ENCODE measurements around the gene SPOP. TPM values are rescaled to one million over a fixed set of nuclear protein-coding genes. Genes with fewer than 3 reads are reported as not detected.
A peak's percentile ranks its signal among the peaks of the same experiment; 100 is the strongest.

The SPOP gene
- total and polyA plus RNA-seq, 12 donors: 39.8 to 79.9 (median 65.8) TPM

DNA sequence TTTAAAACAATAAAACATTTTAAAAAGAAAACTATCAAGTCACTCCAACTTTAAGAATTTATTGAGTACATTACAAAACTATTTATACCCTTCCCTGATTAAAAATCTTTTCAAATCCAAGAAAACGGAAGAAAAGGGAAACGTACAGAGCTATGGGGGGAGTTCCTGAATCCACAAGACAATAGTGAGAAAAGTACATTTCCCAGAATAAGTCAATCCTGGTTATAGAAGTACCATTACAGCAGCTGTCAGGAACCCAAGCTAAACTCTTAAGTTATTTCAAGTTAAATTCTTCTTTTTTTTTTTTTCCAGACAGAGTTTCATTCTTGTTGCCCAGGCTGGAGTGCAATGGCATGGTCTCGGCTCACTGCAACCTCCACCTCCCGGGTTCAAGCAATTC lies 45.7 kb downstream of the SPOP start:
- H3K27ac ChIP-seq: peak overlapping the region; percentile 57 to 89 (median 73)
- H3K4me1 ChIP-seq: peaks cover 12 to 100% (median 95%) of the 10 kb centered on the region in 9 donors
- intact Hi-C loops (cut with DNase I): loop anchor here in 1 of 10 donors (5.0 kb wide), 1 partner anchor 45 kb away; the partner anchor contains the start of gene SPOP

DNA sequence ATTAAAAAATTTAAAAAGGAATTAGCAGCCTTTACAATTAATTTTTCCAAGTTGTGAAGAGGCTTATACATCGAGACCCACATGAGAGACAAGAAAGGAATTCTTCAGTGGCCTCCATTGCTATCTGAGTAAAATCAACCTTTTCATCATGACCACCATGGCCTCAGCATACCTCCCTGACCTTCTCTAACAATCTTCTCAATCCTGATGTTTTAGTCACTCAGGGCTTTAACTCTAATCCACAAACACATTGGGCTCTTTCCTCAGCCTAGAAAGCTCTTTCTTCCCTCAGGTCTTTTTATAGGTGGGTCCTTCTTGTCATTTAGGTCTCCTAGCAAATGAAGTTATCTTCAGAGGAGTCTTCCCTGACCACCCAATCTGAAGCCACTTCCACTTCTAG lies 46.4 kb downstream of the SPOP start:
- intact Hi-C loops (cut with DNase I): loop anchor here in 1 of 10 donors (5.0 kb wide), 1 partner anchor 46 kb away; the partner anchor contains the start of gene SPOP

More for the DNA sequence above, 45.7 kb downstream of the SPOP start:
- ATAC-seq: peak in 1 of 8 donors; percentile 10
- whole genome bisulfite sequencing, 2 donors: 62 to 67% methylated on average over 4 of the region's 4 CpGs
- TF ChIP-seq, protein P1, sequence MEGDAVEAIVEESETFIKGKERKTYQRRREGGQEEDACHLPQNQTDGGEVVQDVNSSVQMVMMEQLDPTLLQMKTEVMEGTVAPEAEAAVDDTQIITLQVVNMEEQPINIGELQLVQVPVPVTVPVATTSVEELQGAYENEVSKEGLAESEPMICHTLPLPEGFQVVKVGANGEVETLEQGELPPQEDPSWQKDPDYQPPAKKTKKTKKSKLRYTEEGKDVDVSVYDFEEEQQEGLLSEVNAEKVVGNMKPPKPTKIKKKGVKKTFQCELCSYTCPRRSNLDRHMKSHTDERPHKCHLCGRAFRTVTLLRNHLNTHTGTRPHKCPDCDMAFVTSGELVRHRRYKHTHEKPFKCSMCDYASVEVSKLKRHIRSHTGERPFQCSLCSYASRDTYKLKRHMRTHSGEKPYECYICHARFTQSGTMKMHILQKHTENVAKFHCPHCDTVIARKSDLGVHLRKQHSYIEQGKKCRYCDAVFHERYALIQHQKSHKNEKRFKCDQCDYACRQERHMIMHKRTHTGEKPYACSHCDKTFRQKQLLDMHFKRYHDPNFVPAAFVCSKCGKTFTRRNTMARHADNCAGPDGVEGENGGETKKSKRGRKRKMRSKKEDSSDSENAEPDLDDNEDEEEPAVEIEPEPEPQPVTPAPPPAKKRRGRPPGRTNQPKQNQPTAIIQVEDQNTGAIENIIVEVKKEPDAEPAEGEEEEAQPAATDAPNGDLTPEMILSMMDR (IDR thresholded peaks at IDR 0.05): no peak
- H3K9me3 ChIP-seq: no peaks in the 10 kb centered on the region
- H3K27me3 ChIP-seq: no peaks in the 10 kb centered on the region
- H3K36me3 ChIP-seq: no peaks in the 10 kb centered on the region
- H3K4me3 ChIP-seq: no peak overlapping the region
- no peak for DNase-seq

DNA sequence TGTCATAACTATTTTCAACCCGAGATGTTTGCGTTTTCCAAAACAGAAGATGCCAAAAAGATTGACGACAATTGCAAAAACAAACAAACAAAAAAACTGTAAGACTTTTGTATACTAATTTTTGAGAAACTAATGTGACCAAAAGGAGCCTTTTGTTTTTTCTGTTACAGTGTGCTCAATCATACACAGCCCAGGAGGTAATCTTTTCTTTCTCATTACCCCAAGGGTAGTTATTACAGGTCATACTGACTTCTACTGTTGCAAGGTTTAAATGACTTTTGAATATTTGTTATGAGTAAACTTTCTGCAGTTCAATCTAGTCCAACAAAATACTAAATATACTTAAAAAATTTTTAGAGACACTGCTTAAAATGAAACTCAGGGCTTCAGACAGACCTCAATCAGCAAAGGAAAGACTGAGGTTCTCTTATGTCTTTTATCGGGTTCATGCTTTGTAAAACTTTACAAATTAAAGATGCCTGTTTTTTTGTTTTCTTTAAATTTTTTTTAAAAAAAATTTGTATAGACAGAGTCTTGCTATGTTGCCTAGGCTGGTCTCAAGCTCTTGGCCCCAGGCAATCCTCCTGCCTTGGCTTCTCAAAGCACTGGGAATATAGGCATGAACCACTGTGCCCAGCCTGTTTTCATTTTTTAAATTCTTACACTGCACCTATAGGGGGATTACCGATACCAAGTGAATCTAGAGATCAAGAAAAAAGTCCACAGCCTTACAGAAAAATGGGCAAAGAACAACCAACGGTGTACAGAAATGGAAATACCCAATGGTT lies 47.6 kb downstream of the SPOP start:
- Histone ChIP-seq H3K4me1 (peaks cover 14 to 96% (median 77%) of the 10 kb centered on the region in 9 donors), H3K36me3 (peaks cover 0 to 9% (median 0%) of the 10 kb centered on the region in 9 donors), H3K27ac (peak overlapping the region in 7 of 10 donors; percentile 20 to 65 (median 42)), H3K9me3 (no peaks in the 10 kb centered on the region), H3K27me3 (no peaks in the 10 kb centered on the region), H3K4me3 (no peak overlapping the region)
- TF ChIP-seq, protein P1 (IDR thresholded peaks at IDR 0.05): no peak
- ATAC-seq: no peak
- 66 to 70% methylated on average over 6 of the region's 6 CpGs for WGBS, 2 donors
- intact Hi-C loops (cut with DNase I): loop anchor here in 1 of 10 donors (5.0 kb wide), 1 partner anchor 47 kb away; the partner anchor contains the start of gene SPOP
- DNase-seq: no peak

More for the DNA sequence above, 46.4 kb downstream of the SPOP start:
- Histone ChIP-seq H3K36me3 (no peaks in the 10 kb centered on the region), H3K4me3 (no peak overlapping the region), H3K4me1 (peaks cover 14 to 100% (median 89%) of the 10 kb centered on the region in 9 donors), H3K9me3 (no peaks in the 10 kb centered on the region), H3K27ac (peak overlapping the region in 7 of 10 donors; percentile 60 to 89 (median 78)), H3K27me3 (no peaks in the 10 kb centered on the region)
- ATAC-seq (no peak), DNase-seq (no peak)
- TF ChIP-seq, protein P1 (IDR thresholded peaks at IDR 0.05): no peak
- WGBS, 2 donors: 98 to 100% methylated on average over 1 of the region's 1 CpG

DNA sequence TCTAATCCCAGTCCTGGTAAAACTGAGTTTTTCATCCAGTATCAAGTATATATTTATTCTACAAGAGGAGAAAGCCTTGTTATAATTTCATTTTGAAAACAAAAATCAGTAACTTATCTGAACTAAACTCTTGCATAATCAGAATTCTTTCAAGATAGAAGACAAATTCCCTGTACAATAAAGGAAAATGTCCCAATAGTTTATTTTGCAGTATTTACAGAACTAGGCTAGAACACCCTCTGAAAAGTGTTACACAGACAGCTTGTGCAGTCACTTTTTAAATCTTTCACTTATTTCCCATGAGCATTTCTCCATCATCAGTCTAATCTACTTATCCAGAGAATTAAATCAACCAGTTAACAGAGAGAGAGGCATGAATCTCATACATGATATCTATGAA lies 48.5 kb downstream of the SPOP start:
- H3K4me3 ChIP-seq: no peak overlapping the region
- no peaks in the 10 kb centered on the region for H3K27me3 ChIP-seq
- H3K9me3 ChIP-seq: no peaks in the 10 kb centered on the region
- no peak for ATAC-seq
- TF ChIP-seq, protein P1 (IDR thresholded peaks at IDR 0.05): no peak
- DNase-seq: no peak
- intact Hi-C loops (cut with DNase I): loop anchor here in 1 of 10 donors (10.0 kb wide), 1 partner anchor 45 kb away; the partner anchor contains the start of gene SPOP
- H3K4me1 ChIP-seq: peaks cover 11 to 96% (median 75%) of the 10 kb centered on the region in 9 donors
- H3K27ac ChIP-seq: peak overlapping the region in 7 of 10 donors; percentile 0 to 65 (median 42)
- peaks cover 0 to 9% (median 0%) of the 10 kb centered on the region in 9 donors for H3K36me3 ChIP-seq
